HT-29 (cell line): ENCODE measurements around the gene AGBL1. TPM values are rescaled to one million over a fixed set of nuclear protein-coding genes. Genes with fewer than 3 reads are reported as not detected.

Experiments
- DNase-seq: peaks from one replicate; pipeline ENCODE4 v3.0.0-alpha.2; 2015; ENCODE audit warnings: low spot score
- total RNA-seq: library from RNA; depleted of rRNA; stranded (reverse); fragments of >200 nt; shearing (Covaris generic); gene quantifications from 2 replicates; pipeline ENCODE4 v1.2.3, GENCODE V29; 2014

AGBL1 gene
- total RNA-seq, 1 experiment from 2014 or later = not detected

GRCh38 chr15:86235667-86236066 is 156.0 kb downstream of the AGBL1 start:
- DNase-seq = no peak

GRCh38 chr15:86236356-86237110 is 156.9 kb downstream of the AGBL1 start:
- no peak for DNase-seq

- no peak for DNase-seq
These were observed 157.4 kb downstream of the AGBL1 start for GRCh38 chr15:86237111-86237500.

- no peak for DNase-seq
These were observed 167.7 kb downstream of the AGBL1 start for GRCh38 chr15:86247249-86247955.

GRCh38 chr15:86255247-86255646 is 175.6 kb downstream of the AGBL1 start:
- no peak for DNase-seq

GRCh38 chr15:86256628-86257027 is 177.0 kb downstream of the AGBL1 start:
- DNase-seq = no peak

GRCh38 chr15:86259589-86259988 is 179.9 kb downstream of the AGBL1 start:
- no peak for DNase-seq

- no peak for DNase-seq
These were observed 183.6 kb downstream of the AGBL1 start for GRCh38 chr15:86263230-86263629.

GRCh38 chr15:86266896-86267484 is 187.3 kb downstream of the AGBL1 start:
- no peak for DNase-seq

GRCh38 chr15:86267892-86268291 is 188.2 kb downstream of the AGBL1 start:
- no peak for DNase-seq

GRCh38 chr15:86268558-86268957 is 188.9 kb downstream of the AGBL1 start:
- DNase-seq = no peak

- DNase-seq = no peak
These were observed 193.6 kb downstream of the AGBL1 start for GRCh38 chr15:86273309-86273708.

- DNase-seq = no peak
These were observed 195.7 kb downstream of the AGBL1 start for GRCh38 chr15:86275361-86275760.

- DNase-seq = no peak
These were observed 198.9 kb downstream of the AGBL1 start for GRCh38 chr15:86278586-86278985.

GRCh38 chr15:86284635-86285034 is 205.0 kb downstream of the AGBL1 start:
- DNase-seq = no peak

GRCh38 chr15:86295511-86295910 is 215.8 kb downstream of the AGBL1 start:
- DNase-seq = no peak

GRCh38 chr15:86296769-86297168 is 217.1 kb downstream of the AGBL1 start:
- DNase-seq = no peak

GRCh38 chr15:86300390-86301125 is 220.9 kb downstream of the AGBL1 start:
- DNase-seq = no peak

GRCh38 chr15:86311568-86312280 is 232.1 kb downstream of the AGBL1 start:
- no peak for DNase-seq

- no peak for DNase-seq
These were observed 232.8 kb downstream of the AGBL1 start for GRCh38 chr15:86312486-86312885.

GRCh38 chr15:86316216-86316615 is 236.5 kb downstream of the AGBL1 start:
- no peak for DNase-seq
